BJ (cell line): ENCODE data around the gene TPRN. TPM values are rescaled to one million over a fixed set of nuclear protein-coding genes. Genes with fewer than 3 reads are reported as not detected.
"Not testable (repeated sequence)": the region's sequence is repeated elsewhere in the genome, so short reads cannot be mapped to it uniquely, and the experiment has no call there.

Source experiments
- CTCF ChIA-PET: fragments of 350-600 bp; formaldehyde crosslinking; extraction: SDS; loops from one replicate; lab custom pipeline; 2021; ENCODE audit warnings: antibody characterized with exemption, inconsistent platforms; lab: Yijun Ruan, JAX
- POLR2A ChIA-PET: fragments of 300-600 bp; sonication (Branson Sonifier 250); formaldehyde crosslinking; extraction: SDS; loops from one replicate; lab custom pipeline; 2021; ENCODE audit warnings: antibody characterized with exemption; lab: Charles Lee
- DNase-seq: peaks from one replicate; pipeline ENCODE4 v3.0.0-alpha.2; 2011; ENCODE audit warnings: low read depth
- H3K27me3 ChIP-seq: 2 replicates; pipeline ENCODE4 v1.6.0; 2011; ENCODE audit warnings: low read length; ENCODE audit not compliant: control insufficient read depth, insufficient read depth
- H3K36me3 ChIP-seq: 2 replicates; pipeline ENCODE4 v1.5.1; 2011; ENCODE audit warnings: low read length; ENCODE audit not compliant: control insufficient read depth, insufficient read depth
- H3K4me3 ChIP-seq: 2 replicates; pipeline ENCODE4 v1.5.1; 2011; ENCODE audit warnings: low read depth, mild to moderate bottlenecking, control low read depth, low read length
- polyA plus RNA-seq: library from polyadenylated mRNA; depleted of rRNA; stranded (reverse); fragments of >200 nt; gene quantifications from 2 replicates; pipeline ENCODE4 v1.2.3, GENCODE V29; 2011
- TF ChIP-seq, protein P1 (sequence below): IDR thresholded peaks from 2 replicates; pipeline ENCODE4 v1.5.1; 2011; ENCODE audit warnings: low read depth, mild to moderate bottlenecking, control low read depth, inconsistent platforms, low read length, moderate library complexity; ENCODE audit not compliant: insufficient read depth

Gene TPRN
- polyA plus RNA-seq, 1 experiment: 3.5 TPM

- ChIA-PET POLR2A (interaction anchor here (1.4 kb wide), 1 partner anchor 13 kb away, joined by 4 read pairs; the partner anchor contains the start of gene NELFB), CTCF (interaction anchor here (1.0 to 2.5 kb wide), 7 partner anchors 10 to 195 kb away, joined by 3 to 13 read pairs (median 5); partner anchors contain the start of genes NPDC1, RNF224 and STPG3)
- peaks cover 11% of the 10 kb centered on the region for H3K36me3 ChIP-seq
- peak overlapping the region; percentile 97 for H3K4me3 ChIP-seq
- H3K27me3 ChIP-seq: no peaks in the 10 kb centered on the region
- DNase-seq: no peak
- TF ChIP-seq, protein P1, sequence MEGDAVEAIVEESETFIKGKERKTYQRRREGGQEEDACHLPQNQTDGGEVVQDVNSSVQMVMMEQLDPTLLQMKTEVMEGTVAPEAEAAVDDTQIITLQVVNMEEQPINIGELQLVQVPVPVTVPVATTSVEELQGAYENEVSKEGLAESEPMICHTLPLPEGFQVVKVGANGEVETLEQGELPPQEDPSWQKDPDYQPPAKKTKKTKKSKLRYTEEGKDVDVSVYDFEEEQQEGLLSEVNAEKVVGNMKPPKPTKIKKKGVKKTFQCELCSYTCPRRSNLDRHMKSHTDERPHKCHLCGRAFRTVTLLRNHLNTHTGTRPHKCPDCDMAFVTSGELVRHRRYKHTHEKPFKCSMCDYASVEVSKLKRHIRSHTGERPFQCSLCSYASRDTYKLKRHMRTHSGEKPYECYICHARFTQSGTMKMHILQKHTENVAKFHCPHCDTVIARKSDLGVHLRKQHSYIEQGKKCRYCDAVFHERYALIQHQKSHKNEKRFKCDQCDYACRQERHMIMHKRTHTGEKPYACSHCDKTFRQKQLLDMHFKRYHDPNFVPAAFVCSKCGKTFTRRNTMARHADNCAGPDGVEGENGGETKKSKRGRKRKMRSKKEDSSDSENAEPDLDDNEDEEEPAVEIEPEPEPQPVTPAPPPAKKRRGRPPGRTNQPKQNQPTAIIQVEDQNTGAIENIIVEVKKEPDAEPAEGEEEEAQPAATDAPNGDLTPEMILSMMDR: no peak
These were observed 41.1 kb upstream of the TPRN start for GRCh38 chr9:137241490-137242268.

DNA sequence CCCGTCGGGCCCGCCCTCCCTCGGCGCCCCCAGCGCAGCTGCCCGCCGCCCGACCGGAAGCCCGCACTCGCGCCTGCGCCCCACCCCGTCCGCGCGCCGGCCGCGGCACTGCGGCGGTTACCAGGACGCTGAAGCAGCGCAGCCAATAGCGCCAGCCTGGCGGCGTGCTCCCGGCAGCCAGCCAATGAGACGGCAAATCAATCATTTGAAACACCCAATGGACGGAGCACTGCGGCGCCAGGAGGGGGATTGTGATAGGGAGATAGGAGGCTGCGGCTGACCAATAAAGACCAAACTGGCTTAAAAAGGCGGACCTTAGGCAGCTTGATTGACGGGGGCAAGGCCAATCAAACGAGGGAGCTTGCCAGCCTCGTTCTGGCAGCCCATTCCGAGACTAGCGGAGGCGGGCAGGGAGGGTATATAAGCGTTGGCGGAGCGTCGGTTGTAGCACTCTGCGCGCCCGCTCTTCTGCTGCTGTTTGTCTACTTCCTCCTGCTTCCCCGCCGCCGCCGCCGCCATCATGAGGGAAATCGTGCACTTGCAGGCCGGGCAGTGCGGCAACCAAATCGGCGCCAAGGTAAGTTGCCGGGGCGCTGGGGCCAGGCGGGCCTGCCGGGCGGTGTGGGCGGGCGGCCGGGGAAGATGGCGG, 40.4 kb upstream of the TPRN start, which contains the start of gene TUBB4B:
TUBB4B (plus strand) TSS at position 447 of the 649 bp plus-strand sequence; CDS start at position 521, 74 bp downstream.
- peak within 1 kb of the TSS; percentile 97 for H3K4me3 ChIP-seq
- CTCF ChIA-PET: interaction anchor here (0.7 to 2.5 kb wide), 7 partner anchors 13 to 212 kb away, joined by 3 to 13 read pairs (median 4); partner anchors contain the start of genes NPDC1 and RNF224
- peak; percentile 99 for DNase-seq
- POLR2A ChIA-PET: interaction anchor here (0.6 kb wide), 4 partner anchors 8 to 113 kb away, joined by 3 to 4 read pairs (median 3); no protein-coding TSS in a partner anchor
- TF ChIP-seq, protein P1: no peak
- H3K36me3 ChIP-seq: peaks cover 11% of the 10 kb centered on the region
- H3K27me3 ChIP-seq: no peaks in the 10 kb centered on the region

DNA sequence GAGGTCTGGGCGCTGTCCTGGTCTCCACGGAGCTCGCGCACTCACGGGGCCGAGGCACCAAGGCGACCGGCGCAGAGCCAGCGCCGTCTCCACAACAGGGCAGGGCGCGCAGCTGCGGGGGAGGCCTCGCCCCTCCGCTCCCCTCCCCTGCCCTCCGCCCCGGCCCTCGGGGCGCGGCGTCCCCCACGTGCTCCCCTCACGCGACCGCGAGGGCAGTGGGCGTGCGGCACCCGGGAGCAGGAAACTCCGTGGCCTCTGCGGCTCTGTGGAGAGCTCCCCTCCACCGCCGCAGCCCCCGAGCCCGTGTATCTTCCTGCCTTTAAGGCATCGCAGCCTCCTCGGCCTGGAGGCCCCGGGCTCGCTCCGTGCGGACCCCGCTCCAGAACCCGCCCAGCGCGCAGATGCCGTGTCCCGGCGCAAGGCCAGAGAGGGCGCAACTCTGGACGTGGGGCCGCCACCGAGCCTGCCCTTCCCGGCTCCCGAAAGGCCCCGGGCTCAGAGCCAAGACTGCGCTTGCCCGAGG, 39.8 kb upstream of the TPRN start:
- no peak for DNase-seq
- ChIA-PET CTCF (interaction anchor here (0.7 to 2.5 kb wide), 7 partner anchors 13 to 211 kb away, joined by 3 to 13 read pairs (median 4); partner anchors contain the start of genes NPDC1 and RNF224), POLR2A (interaction anchor here (0.6 kb wide), 4 partner anchors 8 to 112 kb away, joined by 3 to 4 read pairs (median 3); no protein-coding TSS in a partner anchor)
- no peaks in the 10 kb centered on the region for H3K27me3 ChIP-seq
- TF ChIP-seq, protein P1: no peak
- peak overlapping the region; percentile 56 for H3K4me3 ChIP-seq
- H3K36me3 ChIP-seq: peaks cover 11% of the 10 kb centered on the region

DNA sequence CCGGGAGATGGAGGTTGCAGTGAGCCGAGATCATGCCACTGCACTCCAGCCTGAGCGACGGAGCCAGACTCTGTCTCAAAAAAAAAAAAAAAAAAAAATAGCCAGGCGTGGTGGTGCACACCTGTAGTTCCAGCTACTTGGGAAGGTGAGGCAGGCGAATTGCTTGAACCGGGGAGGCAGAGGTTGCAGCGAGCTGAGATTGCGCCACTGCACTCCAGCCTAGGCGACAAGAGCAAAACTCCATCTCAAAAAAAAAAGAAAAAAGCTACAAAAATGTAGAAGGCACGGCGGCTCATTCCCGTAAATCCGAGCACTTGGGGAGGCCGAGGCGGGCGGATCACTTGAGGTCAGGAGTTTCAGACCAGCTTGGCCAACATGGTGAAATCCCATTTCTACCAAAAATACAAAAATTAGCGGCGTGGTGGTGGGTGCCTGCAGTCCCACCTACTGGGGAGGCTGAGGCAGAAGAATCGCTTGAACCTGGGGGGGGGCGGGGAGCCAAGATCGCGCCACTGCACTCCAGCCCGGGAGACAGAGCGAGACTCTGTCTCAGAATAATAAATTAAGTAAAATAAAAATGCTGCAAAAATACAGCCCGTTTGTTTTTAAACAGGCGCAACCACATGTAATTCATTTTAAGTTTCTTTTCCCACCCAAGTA, 39.1 kb upstream of the TPRN start:
- DNase-seq, H3K27me3 ChIP-seq, POLR2A ChIA-PET: not testable (repeated sequence)
- Histone ChIP-seq H3K36me3 (peaks cover 11% of the 10 kb centered on the region), H3K4me3 (peak overlapping the region; percentile 56)
- CTCF ChIA-PET: interaction anchor here (1.2 to 2.5 kb wide), 4 partner anchors 13 to 193 kb away, joined by 3 to 13 read pairs (median 5); partner anchors contain the start of genes NPDC1 and RNF224
